ENCODE results near the gene STK16.
"Not testable (repeated sequence)": the region's sequence is repeated elsewhere in the genome, so short reads cannot be mapped to it uniquely, and the experiment has no call there.

The STK16 gene

GRCh38 chr2:219243291-219243761 lies 2.0 kb upstream of the STK16 start:
- DNase-seq (ENCODE audit: low read depth, low spot score) = no peak

GRCh38 chr2:219244789-219245147 lies 511 bp upstream of the STK16 start:
- DNase-seq (ENCODE audit: low read depth, low spot score) = no peak

GRCh38 chr2:219245899-219246230 lies 586 bp downstream of the STK16 start:
- no peak for DNase-seq (ENCODE audit: low read depth, low spot score)

GRCh38 chr2:219246559-219246958 lies 1.3 kb downstream of the STK16 start:
- DNase-seq (ENCODE audit: low read depth, low spot score) = no peak

- no peak for DNase-seq (ENCODE audit: low read depth, low spot score)
These were observed 2.7 kb downstream of the STK16 start for GRCh38 chr2:219247678-219248642.

- no peak for DNase-seq (ENCODE audit: low read depth, low spot score)
These were observed 3.5 kb downstream of the STK16 start for GRCh38 chr2:219248845-219249202.

GRCh38 chr2:219249203-219249980 lies 4.1 kb downstream of the STK16 start:
- DNase-seq (ENCODE audit: low read depth, low spot score) = no peak

GRCh38 chr2:219250049-219250781 lies 4.9 kb downstream of the STK16 start:
- DNase-seq (ENCODE audit: low read depth, low spot score) = no peak

GRCh38 chr2:219251656-219252055 lies 6.4 kb downstream of the STK16 start:
- no peak for DNase-seq (ENCODE audit: low read depth, low spot score)

GRCh38 chr2:219252084-219252483 lies 6.8 kb downstream of the STK16 start:
- DNase-seq (ENCODE audit: low read depth, low spot score) = no peak

GRCh38 chr2:219252570-219252899 lies 7.3 kb downstream of the STK16 start:
- DNase-seq (ENCODE audit: low read depth, low spot score) = no peak

- DNase-seq (ENCODE audit: low read depth, low spot score) = no peak
These were observed 7.8 kb downstream of the STK16 start, which contains the start of gene TUBA4B for GRCh38 chr2:219252900-219253752. TUBA4B (plus strand) TSS chr2:219253243; CDS start chr2:219253408, 165 bp downstream.

GRCh38 chr2:219253753-219254589 lies 8.7 kb downstream of the STK16 start, which contains the start of gene TUBA4A:
TUBA4A (minus strand) TSS chr2:219253918; CDS start chr2:219253858, 60 bp downstream.
- DNase-seq (ENCODE audit: low read depth, low spot score) = no peak

GRCh38 chr2:219254590-219255201 lies 9.4 kb downstream of the STK16 start:
- DNase-seq (ENCODE audit: low read depth, low spot score) = no peak

- not testable (repeated sequence) for DNase-seq (ENCODE audit: low read depth, low spot score)
These were observed 13.7 kb downstream of the STK16 start for GRCh38 chr2:219258942-219259341.

GRCh38 chr2:219261024-219261855 lies 16.0 kb downstream of the STK16 start:
- no peak for DNase-seq (ENCODE audit: low read depth, low spot score)

- DNase-seq (ENCODE audit: low read depth, low spot score) = no peak
These were observed 21.0 kb downstream of the STK16 start for GRCh38 chr2:219266232-219266631.

GRCh38 chr2:219266886-219267285 lies 21.6 kb downstream of the STK16 start:
- DNase-seq (ENCODE audit: low read depth, low spot score) = no peak

- DNase-seq (ENCODE audit: low read depth, low spot score) = no peak
These were observed 23.0 kb downstream of the STK16 start for GRCh38 chr2:219268294-219268693.

Measured in smooth muscle cell of the brain vasculature (primary cell).